ENCODE results near the gene KIF2C. TPM values are rescaled to one million over a fixed set of nuclear protein-coding genes. Genes with fewer than 3 reads are reported as not detected.

Gene KIF2C
- total RNA-seq, 1 experiment from 2014 or later: 69.4 TPM

DNA sequence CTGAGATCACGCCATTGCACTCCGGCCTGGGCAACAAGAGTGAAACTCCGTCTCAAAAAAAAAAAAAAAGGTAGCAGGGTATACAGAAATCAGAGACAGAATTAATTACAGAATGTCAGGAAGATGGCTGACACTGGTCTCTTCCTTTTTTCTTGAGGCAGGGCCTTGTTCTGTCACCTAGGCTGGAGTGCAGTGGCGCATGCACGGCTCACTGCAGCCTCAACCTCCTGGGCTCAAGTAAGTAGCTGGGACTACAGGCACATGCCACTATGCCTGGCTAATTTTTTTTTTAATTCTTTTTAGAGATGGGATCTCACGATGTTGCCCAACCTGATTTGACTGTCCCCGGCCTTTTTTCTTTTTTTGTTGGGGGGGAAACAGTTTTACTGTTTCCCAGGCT is 25.1 kb upstream of the KIF2C start:
- POLR2A ChIA-PET: no interaction called here
- no peaks in the 10 kb centered on the region for H3K4me1 ChIP-seq (ENCODE audit: control insufficient read depth, insufficient read depth, low read length)
- no TSS peak for BruUV-seq (replicated peaks)
- intact Hi-C loops (cut with micrococcal nuclease; ENCODE audit: unreplicated experiment): no loop called here
- H3K36me3 ChIP-seq (ENCODE audit: control insufficient read depth, insufficient read depth, low read length): no peaks in the 10 kb centered on the region
- CTCF ChIA-PET: interaction anchor here (0.6 to 0.7 kb wide), 3 partner anchors 114 to 1864 kb away, joined by 4 read pairs; no protein-coding TSS in a partner anchor
- H3K27ac ChIP-seq (ENCODE audit: low read length): no peak overlapping the region; the same call in 1 of the 2 replicates
- in situ Hi-C loops (cut with HindIII; ENCODE audit: low pct_unique_long_range_greater_than_20kb, low sequenced_read_pairs): no loop called here
- peaks cover 3% of the 10 kb centered on the region; the same call in 1 of the 2 replicates for H3K27me3 ChIP-seq (ENCODE audit: control insufficient read depth, insufficient read depth, low read length)
- DNase-seq (ENCODE audit: low read depth, low spot score) (no peak), ATAC-seq (peak; percentile 50; the same call in 1 of the 2 replicates)
- TF ChIP-seq, protein P1, sequence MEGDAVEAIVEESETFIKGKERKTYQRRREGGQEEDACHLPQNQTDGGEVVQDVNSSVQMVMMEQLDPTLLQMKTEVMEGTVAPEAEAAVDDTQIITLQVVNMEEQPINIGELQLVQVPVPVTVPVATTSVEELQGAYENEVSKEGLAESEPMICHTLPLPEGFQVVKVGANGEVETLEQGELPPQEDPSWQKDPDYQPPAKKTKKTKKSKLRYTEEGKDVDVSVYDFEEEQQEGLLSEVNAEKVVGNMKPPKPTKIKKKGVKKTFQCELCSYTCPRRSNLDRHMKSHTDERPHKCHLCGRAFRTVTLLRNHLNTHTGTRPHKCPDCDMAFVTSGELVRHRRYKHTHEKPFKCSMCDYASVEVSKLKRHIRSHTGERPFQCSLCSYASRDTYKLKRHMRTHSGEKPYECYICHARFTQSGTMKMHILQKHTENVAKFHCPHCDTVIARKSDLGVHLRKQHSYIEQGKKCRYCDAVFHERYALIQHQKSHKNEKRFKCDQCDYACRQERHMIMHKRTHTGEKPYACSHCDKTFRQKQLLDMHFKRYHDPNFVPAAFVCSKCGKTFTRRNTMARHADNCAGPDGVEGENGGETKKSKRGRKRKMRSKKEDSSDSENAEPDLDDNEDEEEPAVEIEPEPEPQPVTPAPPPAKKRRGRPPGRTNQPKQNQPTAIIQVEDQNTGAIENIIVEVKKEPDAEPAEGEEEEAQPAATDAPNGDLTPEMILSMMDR (IDR thresholded peaks at IDR 0.05): no peak
- TF ChIP-seq TCF7L2 (IDR thresholded peaks at IDR 0.05; ENCODE audit: low read depth, low read length) (no peak), POLR2AphosphoS5 (IDR thresholded peaks at IDR 0.05; ENCODE audit: low read depth, low read length) (no peak), SIN3A (IDR thresholded peaks at IDR 0.05; ENCODE audit: borderline replicate concordance, insufficient read depth, low read depth, low read length) (no peak)
- TF ChIP-seq, protein P2, sequence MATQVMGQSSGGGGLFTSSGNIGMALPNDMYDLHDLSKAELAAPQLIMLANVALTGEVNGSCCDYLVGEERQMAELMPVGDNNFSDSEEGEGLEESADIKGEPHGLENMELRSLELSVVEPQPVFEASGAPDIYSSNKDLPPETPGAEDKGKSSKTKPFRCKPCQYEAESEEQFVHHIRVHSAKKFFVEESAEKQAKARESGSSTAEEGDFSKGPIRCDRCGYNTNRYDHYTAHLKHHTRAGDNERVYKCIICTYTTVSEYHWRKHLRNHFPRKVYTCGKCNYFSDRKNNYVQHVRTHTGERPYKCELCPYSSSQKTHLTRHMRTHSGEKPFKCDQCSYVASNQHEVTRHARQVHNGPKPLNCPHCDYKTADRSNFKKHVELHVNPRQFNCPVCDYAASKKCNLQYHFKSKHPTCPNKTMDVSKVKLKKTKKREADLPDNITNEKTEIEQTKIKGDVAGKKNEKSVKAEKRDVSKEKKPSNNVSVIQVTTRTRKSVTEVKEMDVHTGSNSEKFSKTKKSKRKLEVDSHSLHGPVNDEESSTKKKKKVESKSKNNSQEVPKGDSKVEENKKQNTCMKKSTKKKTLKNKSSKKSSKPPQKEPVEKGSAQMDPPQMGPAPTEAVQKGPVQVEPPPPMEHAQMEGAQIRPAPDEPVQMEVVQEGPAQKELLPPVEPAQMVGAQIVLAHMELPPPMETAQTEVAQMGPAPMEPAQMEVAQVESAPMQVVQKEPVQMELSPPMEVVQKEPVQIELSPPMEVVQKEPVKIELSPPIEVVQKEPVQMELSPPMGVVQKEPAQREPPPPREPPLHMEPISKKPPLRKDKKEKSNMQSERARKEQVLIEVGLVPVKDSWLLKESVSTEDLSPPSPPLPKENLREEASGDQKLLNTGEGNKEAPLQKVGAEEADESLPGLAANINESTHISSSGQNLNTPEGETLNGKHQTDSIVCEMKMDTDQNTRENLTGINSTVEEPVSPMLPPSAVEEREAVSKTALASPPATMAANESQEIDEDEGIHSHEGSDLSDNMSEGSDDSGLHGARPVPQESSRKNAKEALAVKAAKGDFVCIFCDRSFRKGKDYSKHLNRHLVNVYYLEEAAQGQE (IDR thresholded peaks at IDR 0.05; ENCODE audit: insufficient read depth in 1 of 2, low read depth in 2 of 2, low read length in 1 of 2): no peak
- H3K9me3 ChIP-seq (ENCODE audit: control insufficient read depth, insufficient read depth, low read depth, low read length): no peaks in the 10 kb centered on the region
- no peak overlapping the region for H3K4me3 ChIP-seq (ENCODE audit: low read depth in 2 of 2, low read length in 2 of 2)

DNA sequence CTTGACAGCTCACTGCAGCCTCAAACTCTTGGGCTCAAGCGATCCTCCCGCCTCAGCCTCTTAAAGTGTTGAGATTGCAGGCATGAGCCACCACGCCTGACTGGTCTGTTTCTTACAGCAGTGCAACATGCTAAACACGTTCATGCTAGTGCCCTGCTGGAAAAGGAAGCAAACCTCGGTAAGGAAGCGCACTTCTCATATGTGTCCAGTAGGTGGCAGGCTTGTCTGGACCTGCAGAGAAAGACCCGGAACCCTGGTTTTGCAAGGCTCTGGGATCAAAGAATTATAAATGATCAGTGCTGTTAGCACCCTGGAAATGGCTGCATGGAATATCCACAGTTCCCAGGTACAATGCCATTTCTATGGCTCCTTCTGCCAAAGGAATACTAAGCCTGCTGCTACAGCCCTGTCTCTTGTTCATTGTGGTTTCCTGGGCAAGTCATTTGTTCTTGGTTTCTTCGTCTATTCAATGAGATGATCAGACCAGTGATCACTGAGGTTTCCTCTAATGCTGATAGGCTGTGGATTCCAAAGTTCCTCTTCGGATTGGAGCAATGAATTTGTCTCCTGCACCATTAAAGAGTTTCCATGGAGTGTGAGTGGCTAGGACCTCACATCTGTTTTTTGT is 24.6 kb upstream of the KIF2C start:
- peak; percentile 71 for DNase-seq (ENCODE audit: low read depth, low spot score)

More for the DNA sequence above, 24.6 kb upstream of the KIF2C start:
- Histone ChIP-seq H3K9me3 (ENCODE audit: control insufficient read depth, insufficient read depth, low read depth, low read length) (no peaks in the 10 kb centered on the region), H3K4me1 (ENCODE audit: control insufficient read depth, insufficient read depth, low read length) (no peaks in the 10 kb centered on the region), H3K36me3 (ENCODE audit: control insufficient read depth, insufficient read depth, low read length) (no peaks in the 10 kb centered on the region), H3K4me3 (ENCODE audit: low read depth in 2 of 2, low read length in 2 of 2) (no peak overlapping the region), H3K27me3 (ENCODE audit: control insufficient read depth, insufficient read depth, low read length) (peaks cover 3% of the 10 kb centered on the region; the same call in 1 of the 2 replicates), H3K27ac (ENCODE audit: low read length) (no peak overlapping the region; the same call in 1 of the 2 replicates)
- TF ChIP-seq SIN3A (IDR thresholded peaks at IDR 0.05; ENCODE audit: borderline replicate concordance, insufficient read depth, low read depth, low read length): no peak
- TF ChIP-seq, protein P1 (IDR thresholded peaks at IDR 0.05): peak; percentile 97
- intact Hi-C loops (cut with micrococcal nuclease; ENCODE audit: unreplicated experiment): no loop called here
- ChIA-PET CTCF (interaction anchor here (0.6 kb wide), 2 partner anchors 69 to 669 kb away, joined by 4 read pairs; no protein-coding TSS in a partner anchor), POLR2A (no interaction called here)
- in situ Hi-C loops (cut with HindIII; ENCODE audit: low pct_unique_long_range_greater_than_20kb, low sequenced_read_pairs): no loop called here
- no TSS peak for BruUV-seq (replicated peaks)
- peak; percentile 91 for ATAC-seq

All from Panc1 (cell line).